Fibroblast of pulmonary artery (primary cell): ENCODE results near the gene SHISAL2A.

Source experiments
- DNase-seq: peaks from one replicate; pipeline ENCODE4 v3.0.0-alpha.2; 2010; ENCODE audit warnings: low read depth
- H3K4me3 ChIP-seq: replicated peaks from 2 replicates; pipeline ENCODE4 v1.5.1; 2011; ENCODE audit warnings: low read depth, mild to moderate bottlenecking, control low read depth, low read length, moderate library complexity
- CTCF ChIP-seq: IDR thresholded peaks from 2 replicates; pipeline ENCODE4 v1.5.1; 2011; ENCODE audit warnings: mild to moderate bottlenecking, control low read depth, low read length, inconsistent platforms; ENCODE audit errors: missing control alignments

Gene SHISAL2A

DNA sequence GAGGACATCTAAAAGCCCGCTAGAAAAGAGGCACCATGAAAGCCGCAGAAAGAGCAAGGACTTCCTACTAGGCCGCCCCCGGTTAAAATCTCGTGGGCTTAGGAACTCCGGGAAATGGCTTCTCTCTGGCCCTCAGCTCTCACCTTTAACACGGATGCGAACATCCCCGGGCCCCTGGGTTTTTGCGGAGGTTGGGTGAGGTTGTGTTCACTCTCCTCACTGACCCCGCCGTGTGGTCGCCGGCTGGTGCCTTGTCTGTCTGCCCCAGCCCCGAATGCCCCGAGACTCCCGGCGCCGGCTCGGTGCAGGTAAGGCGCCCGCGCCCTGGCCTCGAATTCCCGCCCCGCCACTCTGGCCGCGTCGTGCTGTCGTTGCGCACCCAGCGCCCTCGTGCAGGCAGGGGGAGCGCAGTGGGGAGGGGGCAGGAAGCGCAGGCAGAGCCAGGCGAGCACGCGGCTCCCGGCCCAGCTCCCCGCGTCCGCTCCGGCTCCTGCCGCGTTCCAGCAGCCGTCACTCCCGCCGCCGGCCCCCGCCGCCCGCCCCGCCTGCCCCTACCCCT, at the start of gene SHISAL2A:
Gene SHISAL2A, plus strand, starts transcription at position 437 of the 559 bp plus-strand sequence. CDS start 326 bp downstream, outside the sequence.
- H3K4me3 ChIP-seq, result peak within 1 kb of the TSS; percentile 14
- no peak for TF ChIP-seq CTCF
- peak; percentile 16 for DNase-seq

- H3K4me3 ChIP-seq, result no peak overlapping the region
- no peak for TF ChIP-seq CTCF
- no peak for DNase-seq
Observed at GRCh38 chr1:52585474-52585873, 47.5 kb upstream of the SHISAL2A start.

GRCh38 chr1:52588027-52588426, 44.9 kb upstream of the SHISAL2A start:
- no peak for DNase-seq
- TF ChIP-seq CTCF, result no peak
- H3K4me3 ChIP-seq, result no peak overlapping the region

GRCh38 chr1:52588535-52588934, 44.4 kb upstream of the SHISAL2A start:
- H3K4me3 ChIP-seq, result no peak overlapping the region
- TF ChIP-seq CTCF, result no peak
- no peak for DNase-seq

DNA sequence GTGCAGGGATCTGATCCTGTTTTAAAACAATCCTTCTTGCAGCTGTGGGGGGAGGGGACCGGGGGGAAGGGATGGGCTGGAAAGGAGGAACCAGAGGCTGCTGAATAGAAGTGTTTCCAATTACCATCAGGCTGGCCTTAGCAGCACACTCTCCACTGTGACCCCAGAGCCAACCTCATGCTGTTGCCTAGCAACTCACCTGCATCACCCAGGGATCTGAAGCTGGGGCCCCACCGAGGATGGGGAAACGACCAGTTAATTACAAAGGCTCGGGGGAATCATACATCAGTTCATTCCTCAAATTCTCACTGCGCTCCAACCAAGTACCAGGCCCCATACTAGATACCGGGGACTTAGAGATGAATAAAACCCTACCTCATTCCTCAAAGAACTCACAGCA, 42.7 kb upstream of the SHISAL2A start:
- no peak for DNase-seq
- no peak overlapping the region for H3K4me3 ChIP-seq
- TF ChIP-seq CTCF, result no peak

- no peak for TF ChIP-seq CTCF
- no peak overlapping the region for H3K4me3 ChIP-seq
- no peak for DNase-seq
Observed at GRCh38 chr1:52592637-52593323, 40.2 kb upstream of the SHISAL2A start.

DNA sequence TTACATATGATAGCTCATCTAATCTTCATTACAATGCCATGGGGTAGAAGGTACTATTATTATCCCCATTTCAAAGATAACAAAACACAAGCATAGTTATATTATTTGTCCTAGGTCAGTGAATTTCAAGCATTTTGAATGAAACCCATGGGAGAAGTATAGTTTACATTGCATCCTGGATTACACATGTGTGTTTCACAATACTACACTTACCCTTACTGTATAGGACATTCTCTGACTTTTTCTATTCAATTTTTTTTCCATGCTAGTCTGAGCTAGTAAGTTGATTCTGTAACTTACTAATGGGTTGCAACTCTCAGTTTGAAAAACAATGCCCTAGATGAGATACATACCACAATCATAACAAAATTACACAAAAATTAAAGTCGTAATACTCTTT, 39.5 kb upstream of the SHISAL2A start:
- DNase-seq, result no peak
- H3K4me3 ChIP-seq, result no peak overlapping the region
- no peak for TF ChIP-seq CTCF
